ENCODE results near the gene OR4C11.

- TF ChIP-seq CTCF (IDR thresholded peaks at IDR 0.05) (no peak), POLR2AphosphoS5 (IDR thresholded peaks at IDR 0.05) (no peak), EP300 (IDR thresholded peaks at IDR 0.05) (no peak)
Measured at GRCh38 chr11:55571828-55572227, 35.6 kb downstream of the OR4C11 start, which contains the start of gene OR4C16.
